Head of caudate nucleus (tissue), 42 donors: Measurements from ENCODE around the gene CLEC5A.
"Not testable (repeated sequence)": the region's sequence is repeated elsewhere in the genome, so short reads cannot be mapped to it uniquely, and the experiment has no call there.

Experiments used
- DNase-seq, 42 donors: peaks; one replicate each; pipeline versions ENCODE4 v3.0.0 to v3.0.0-alpha.2; 2020 to 2021; ENCODE audit warnings: mixed read lengths in 7 of 42
- intact Hi-C: fragments of 100-400 bp; cut with DNase I; formaldehyde crosslinking; loops from one replicate; pipeline ENCODE4 v1.15.0; 2022

CLEC5A gene

GRCh38 chr7:141946796-141947195 is at the start of gene CLEC5A:
CLEC5A (minus strand) TSS chr7:141946974; CDS start chr7:141946292, 682 bp downstream.
- intact Hi-C loops: no loop called here
- no peak for DNase-seq

- intact Hi-C loops: no loop called here
- DNase-seq: no peak
Measured at GRCh38 chr7:141993354-141993753, 46.6 kb upstream of the CLEC5A start.

GRCh38 chr7:141992688-141993087 is 45.9 kb upstream of the CLEC5A start:
- intact Hi-C loops: no loop called here

GRCh38 chr7:141992156-141992555 is 45.4 kb upstream of the CLEC5A start:
- intact Hi-C loops: no loop called here
- no peak for DNase-seq

More at GRCh38 chr7:141992688-141993087, 45.9 kb upstream of the CLEC5A start:
- no peak for DNase-seq

GRCh38 chr7:141991140-141991539 is 44.4 kb upstream of the CLEC5A start:
- no peak for DNase-seq

GRCh38 chr7:141990011-141990725 is 43.4 kb upstream of the CLEC5A start:
- intact Hi-C loops: no loop called here
- DNase-seq: no peak

More at GRCh38 chr7:141991140-141991539, 44.4 kb upstream of the CLEC5A start:
- intact Hi-C loops: no loop called here

GRCh38 chr7:141987803-141988202 is 41.0 kb upstream of the CLEC5A start:
- DNase-seq, intact Hi-C loops: not testable (repeated sequence)

- no peak for DNase-seq
Measured at GRCh38 chr7:141986923-141987322, 40.1 kb upstream of the CLEC5A start.

GRCh38 chr7:141985926-141986325 is 39.2 kb upstream of the CLEC5A start:
- intact Hi-C loops, DNase-seq: not testable (repeated sequence)

More at GRCh38 chr7:141986923-141987322, 40.1 kb upstream of the CLEC5A start:
- intact Hi-C loops: no loop called here

GRCh38 chr7:141979568-141979967 is 32.8 kb upstream of the CLEC5A start:
- DNase-seq: no peak
- intact Hi-C loops: no loop called here

- DNase-seq: no peak
- intact Hi-C loops: no loop called here
Measured at GRCh38 chr7:141978351-141978750, 31.6 kb upstream of the CLEC5A start.

- intact Hi-C loops: loop anchor here (2.0 kb wide), 1 partner anchor 210 kb away; no protein-coding TSS in a partner anchor
Measured at GRCh38 chr7:141976524-141977245, 29.9 kb upstream of the CLEC5A start.

GRCh38 chr7:141975806-141976523 is 29.2 kb upstream of the CLEC5A start:
- DNase-seq: peak; percentile 57 to 90 (median 80)
- intact Hi-C loops: loop anchor here (2.0 kb wide), 1 partner anchor 211 kb away; no protein-coding TSS in a partner anchor

More at GRCh38 chr7:141976524-141977245, 29.9 kb upstream of the CLEC5A start:
- no peak for DNase-seq

- DNase-seq: no peak
- intact Hi-C loops: no loop called here
Measured at GRCh38 chr7:141974831-141975230, 28.1 kb upstream of the CLEC5A start.

GRCh38 chr7:141973673-141974072 is 26.9 kb upstream of the CLEC5A start, which contains the start of gene TAS2R38:
TAS2R38 (minus strand) TSS chr7:141973773; CDS start chr7:141973689, 84 bp downstream.
- DNase-seq: no peak
- intact Hi-C loops: no loop called here

- no peak for DNase-seq
Measured at GRCh38 chr7:141960687-141961422, 14.1 kb upstream of the CLEC5A start.

GRCh38 chr7:141956084-141956483 is 9.3 kb upstream of the CLEC5A start:
- intact Hi-C loops: no loop called here
- DNase-seq: no peak

More at GRCh38 chr7:141960687-141961422, 14.1 kb upstream of the CLEC5A start:
- intact Hi-C loops: no loop called here

- DNase-seq: no peak
- intact Hi-C loops: no loop called here
Measured at GRCh38 chr7:141954334-141954733, 7.6 kb upstream of the CLEC5A start.

GRCh38 chr7:141952461-141952860 is 5.7 kb upstream of the CLEC5A start:
- intact Hi-C loops: no loop called here
- DNase-seq: no peak
